ENCODE results near the gene JPT2.

DNA sequence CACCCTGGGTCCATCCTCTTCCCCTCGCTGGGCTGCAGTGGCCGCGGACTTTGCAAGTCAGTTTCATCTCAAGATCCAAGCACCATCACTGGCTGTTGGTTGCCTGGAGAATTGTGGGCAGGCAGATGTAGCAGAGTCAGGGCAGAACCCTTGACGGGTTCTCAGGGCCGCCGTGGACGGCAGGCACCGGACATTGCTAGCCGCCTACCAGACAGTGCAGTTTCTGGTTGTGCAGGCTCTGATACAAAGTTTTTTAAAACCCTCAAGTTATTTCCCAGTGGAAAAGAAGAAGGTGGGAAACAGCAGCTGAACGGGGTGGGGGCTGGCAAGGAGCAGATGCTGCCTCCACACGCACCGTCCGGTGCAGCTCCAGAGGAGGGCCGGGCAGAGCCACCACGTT, 31.3 kb downstream of the JPT2 start:
- TF ChIP-seq CTCF (IDR thresholded peaks at IDR 0.05) = no peak
- no peak for TF ChIP-seq POLR2AphosphoS5 (IDR thresholded peaks at IDR 0.05)
- TF ChIP-seq POLR2A (IDR thresholded peaks at IDR 0.05) = no peak

Data from prostate gland (tissue), 2 donors.